ENCODE data around the gene SDSL. TPM values are rescaled to one million over a fixed set of nuclear protein-coding genes. Genes with fewer than 3 reads are reported as not detected.

The SDSL gene
- total RNA-seq, 1 donor from 2014 or later, result 3.1 TPM

DNA sequence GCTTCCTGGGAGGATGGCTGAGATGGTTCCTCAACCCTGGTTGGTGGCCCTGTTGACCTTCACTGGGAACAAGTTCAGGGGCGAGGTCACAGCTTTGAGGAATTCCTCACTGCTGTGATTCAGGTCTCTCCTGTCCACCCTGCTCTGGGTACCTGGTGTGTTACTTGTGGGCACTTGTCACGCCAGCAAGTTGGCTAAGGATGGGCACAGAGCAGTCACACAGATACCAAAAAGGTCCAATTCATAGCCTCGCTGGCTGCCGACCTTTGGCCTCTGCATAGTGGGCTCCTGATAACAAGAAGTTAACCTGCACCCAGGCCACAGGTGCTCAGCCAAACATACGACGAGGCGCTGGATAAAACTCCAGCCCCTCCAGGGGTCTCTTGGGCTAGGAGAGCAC lies 29.7 kb upstream of the SDSL start:
- H3K4me3 Mint-ChIP-seq, result no peak overlapping the region
- H3K4me2 ChIP-seq, result no peak overlapping the region
- no peaks in the 10 kb centered on the region for H3K36me3 ChIP-seq
- H3K36me3 Mint-ChIP-seq, result peaks cover 4% of the 10 kb centered on the region
- no peak overlapping the region for H2AFZ ChIP-seq (replicated peaks)
- peaks cover 5% of the 10 kb centered on the region for H3K27me3 Mint-ChIP-seq (ENCODE audit: insufficient read depth, low read depth)
- no peak overlapping the region for H3K27ac Mint-ChIP-seq
- TF ChIP-seq, protein P1, sequence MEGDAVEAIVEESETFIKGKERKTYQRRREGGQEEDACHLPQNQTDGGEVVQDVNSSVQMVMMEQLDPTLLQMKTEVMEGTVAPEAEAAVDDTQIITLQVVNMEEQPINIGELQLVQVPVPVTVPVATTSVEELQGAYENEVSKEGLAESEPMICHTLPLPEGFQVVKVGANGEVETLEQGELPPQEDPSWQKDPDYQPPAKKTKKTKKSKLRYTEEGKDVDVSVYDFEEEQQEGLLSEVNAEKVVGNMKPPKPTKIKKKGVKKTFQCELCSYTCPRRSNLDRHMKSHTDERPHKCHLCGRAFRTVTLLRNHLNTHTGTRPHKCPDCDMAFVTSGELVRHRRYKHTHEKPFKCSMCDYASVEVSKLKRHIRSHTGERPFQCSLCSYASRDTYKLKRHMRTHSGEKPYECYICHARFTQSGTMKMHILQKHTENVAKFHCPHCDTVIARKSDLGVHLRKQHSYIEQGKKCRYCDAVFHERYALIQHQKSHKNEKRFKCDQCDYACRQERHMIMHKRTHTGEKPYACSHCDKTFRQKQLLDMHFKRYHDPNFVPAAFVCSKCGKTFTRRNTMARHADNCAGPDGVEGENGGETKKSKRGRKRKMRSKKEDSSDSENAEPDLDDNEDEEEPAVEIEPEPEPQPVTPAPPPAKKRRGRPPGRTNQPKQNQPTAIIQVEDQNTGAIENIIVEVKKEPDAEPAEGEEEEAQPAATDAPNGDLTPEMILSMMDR (IDR thresholded peaks at IDR 0.05), result no peak
- TF ChIP-seq EZH2phosphoT487 (IDR thresholded peaks at IDR 0.05) (no peak), EZH2 (IDR thresholded peaks at IDR 0.05) (no peak)
- peaks cover 4% of the 10 kb centered on the region for H3K4me1 Mint-ChIP-seq
- no peaks in the 10 kb centered on the region for H3K9me3 Mint-ChIP-seq
- H3K4me1 ChIP-seq, result peaks cover 5% of the 10 kb centered on the region
- H3K79me2 ChIP-seq (ENCODE audit: low read depth), result no peaks in the 10 kb centered on the region
- H3K9me3 ChIP-seq (ENCODE audit: low read depth), result no peaks in the 10 kb centered on the region
- no peaks in the 10 kb centered on the region for H4K20me1 ChIP-seq (ENCODE audit: low read depth)
- H3K4me3 ChIP-seq, result no peak overlapping the region
- no peak overlapping the region for H3K27ac ChIP-seq
- H3K9ac ChIP-seq, result no peak overlapping the region
- no peaks in the 10 kb centered on the region for H3K27me3 ChIP-seq
- peaks cover 5% of the 10 kb centered on the region for H3F3A ChIP-seq (ENCODE audit: low read depth)
- DNase-seq (ENCODE audit: low spot score), result no peak

DNA sequence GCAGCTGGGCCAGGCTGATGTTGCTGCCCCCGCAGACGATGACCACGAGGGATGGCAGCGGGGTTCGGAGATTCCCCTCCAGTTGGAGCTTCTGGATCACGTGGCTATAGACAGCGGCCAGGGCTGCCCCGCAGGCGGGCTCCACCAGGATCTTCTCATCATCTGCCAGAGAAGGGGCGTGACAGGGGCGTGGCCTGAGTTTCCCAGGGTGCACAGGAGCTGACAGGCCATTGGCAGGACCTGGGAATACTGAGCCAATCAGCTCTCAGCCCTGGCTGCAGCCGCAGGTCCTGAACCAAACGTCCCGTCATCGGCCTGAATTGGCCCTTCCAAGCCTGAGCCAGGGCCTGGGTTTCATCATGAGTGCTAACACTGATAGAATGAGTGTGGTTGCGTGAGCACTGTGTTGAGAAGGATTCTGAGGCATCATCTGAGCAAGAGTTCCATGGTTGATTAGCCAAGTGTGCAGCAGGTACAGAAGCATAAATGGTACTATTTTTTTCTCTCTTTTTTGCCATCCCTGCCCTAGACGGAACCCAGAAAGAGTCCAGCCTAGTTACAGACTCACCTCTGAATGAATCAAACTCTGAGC lies 29.1 kb upstream of the SDSL start:
- no peak overlapping the region for H3K4me3 ChIP-seq
- Mint-ChIP-seq H3K9me3 (no peaks in the 10 kb centered on the region), H3K4me1 (peaks cover 7% of the 10 kb centered on the region), H3K36me3 (peaks cover 2% of the 10 kb centered on the region), H3K4me3 (no peak overlapping the region), H3K27ac (no peak overlapping the region), H3K27me3 (ENCODE audit: insufficient read depth, low read depth) (peaks cover 2% of the 10 kb centered on the region)
- no peaks in the 10 kb centered on the region for H3K9me3 ChIP-seq (ENCODE audit: low read depth)
- no peaks in the 10 kb centered on the region for H3K27me3 ChIP-seq
- peaks cover 5% of the 10 kb centered on the region for H3F3A ChIP-seq (ENCODE audit: low read depth)
- no peaks in the 10 kb centered on the region for H3K36me3 ChIP-seq
- DNase-seq (ENCODE audit: low spot score), result peak; percentile 66
- H2AFZ ChIP-seq (replicated peaks), result no peak overlapping the region
- H4K20me1 ChIP-seq (ENCODE audit: low read depth), result no peaks in the 10 kb centered on the region
- peaks cover 7% of the 10 kb centered on the region for H3K4me1 ChIP-seq
- H3K79me2 ChIP-seq (ENCODE audit: low read depth), result no peaks in the 10 kb centered on the region
- H3K4me2 ChIP-seq, result no peak overlapping the region
- H3K27ac ChIP-seq, result no peak overlapping the region
- H3K9ac ChIP-seq, result no peak overlapping the region
- no peak for TF ChIP-seq EZH2 (IDR thresholded peaks at IDR 0.05)
- no peak for TF ChIP-seq EZH2phosphoT487 (IDR thresholded peaks at IDR 0.05)
- TF ChIP-seq, protein P1 (IDR thresholded peaks at IDR 0.05), result no peak

DNA sequence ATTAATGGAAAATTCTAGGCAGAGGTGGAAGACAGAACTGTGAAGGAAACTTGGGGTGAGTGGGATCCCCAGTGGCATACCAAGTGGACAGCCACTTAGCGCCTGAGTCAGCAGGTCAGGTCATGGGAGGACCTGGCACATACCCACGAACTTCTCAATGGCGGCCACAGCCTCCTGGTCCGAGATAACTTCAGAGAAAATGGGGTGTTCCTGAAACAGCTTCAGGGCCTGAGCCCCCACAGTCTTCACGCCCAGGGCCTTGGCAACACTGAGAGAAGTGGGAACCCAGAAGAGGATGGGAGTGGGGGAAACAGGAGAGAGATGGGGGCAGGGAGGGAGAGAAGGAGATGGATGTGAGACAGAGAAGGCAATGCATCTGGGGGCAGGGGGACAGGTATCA lies 28.4 kb upstream of the SDSL start:
- no peak overlapping the region for H3K27ac ChIP-seq
- no peak overlapping the region for H3K4me3 Mint-ChIP-seq

More for the DNA sequence above, 28.4 kb upstream of the SDSL start:
- H3K36me3 ChIP-seq, result no peaks in the 10 kb centered on the region
- Mint-ChIP-seq H3K27ac (peak overlapping the region; percentile 10), H3K4me1 (peaks cover 7% of the 10 kb centered on the region), H3K27me3 (ENCODE audit: insufficient read depth, low read depth) (peaks cover 2% of the 10 kb centered on the region), H3K9me3 (no peaks in the 10 kb centered on the region), H3K36me3 (peaks cover under 1% of the 10 kb centered on the region)
- no peaks in the 10 kb centered on the region for H3K79me2 ChIP-seq (ENCODE audit: low read depth)
- H3K9ac ChIP-seq, result no peak overlapping the region
- no peak overlapping the region for H3K4me2 ChIP-seq
- H3K27me3 ChIP-seq, result no peaks in the 10 kb centered on the region
- H2AFZ ChIP-seq (replicated peaks), result no peak overlapping the region
- H4K20me1 ChIP-seq (ENCODE audit: low read depth), result no peaks in the 10 kb centered on the region
- DNase-seq (ENCODE audit: low spot score), result no peak
- H3K9me3 ChIP-seq (ENCODE audit: low read depth), result no peaks in the 10 kb centered on the region
- no peak for TF ChIP-seq EZH2 (IDR thresholded peaks at IDR 0.05)
- TF ChIP-seq, protein P1 (IDR thresholded peaks at IDR 0.05), result no peak
- no peak for TF ChIP-seq EZH2phosphoT487 (IDR thresholded peaks at IDR 0.05)
- no peak overlapping the region for H3K4me3 ChIP-seq
- peaks cover 7% of the 10 kb centered on the region for H3K4me1 ChIP-seq
- H3F3A ChIP-seq (ENCODE audit: low read depth), result peaks cover 5% of the 10 kb centered on the region

All from neural progenitor cell (in vitro differentiated cells).